ENCODE results near the gene RNF213.

DNA sequence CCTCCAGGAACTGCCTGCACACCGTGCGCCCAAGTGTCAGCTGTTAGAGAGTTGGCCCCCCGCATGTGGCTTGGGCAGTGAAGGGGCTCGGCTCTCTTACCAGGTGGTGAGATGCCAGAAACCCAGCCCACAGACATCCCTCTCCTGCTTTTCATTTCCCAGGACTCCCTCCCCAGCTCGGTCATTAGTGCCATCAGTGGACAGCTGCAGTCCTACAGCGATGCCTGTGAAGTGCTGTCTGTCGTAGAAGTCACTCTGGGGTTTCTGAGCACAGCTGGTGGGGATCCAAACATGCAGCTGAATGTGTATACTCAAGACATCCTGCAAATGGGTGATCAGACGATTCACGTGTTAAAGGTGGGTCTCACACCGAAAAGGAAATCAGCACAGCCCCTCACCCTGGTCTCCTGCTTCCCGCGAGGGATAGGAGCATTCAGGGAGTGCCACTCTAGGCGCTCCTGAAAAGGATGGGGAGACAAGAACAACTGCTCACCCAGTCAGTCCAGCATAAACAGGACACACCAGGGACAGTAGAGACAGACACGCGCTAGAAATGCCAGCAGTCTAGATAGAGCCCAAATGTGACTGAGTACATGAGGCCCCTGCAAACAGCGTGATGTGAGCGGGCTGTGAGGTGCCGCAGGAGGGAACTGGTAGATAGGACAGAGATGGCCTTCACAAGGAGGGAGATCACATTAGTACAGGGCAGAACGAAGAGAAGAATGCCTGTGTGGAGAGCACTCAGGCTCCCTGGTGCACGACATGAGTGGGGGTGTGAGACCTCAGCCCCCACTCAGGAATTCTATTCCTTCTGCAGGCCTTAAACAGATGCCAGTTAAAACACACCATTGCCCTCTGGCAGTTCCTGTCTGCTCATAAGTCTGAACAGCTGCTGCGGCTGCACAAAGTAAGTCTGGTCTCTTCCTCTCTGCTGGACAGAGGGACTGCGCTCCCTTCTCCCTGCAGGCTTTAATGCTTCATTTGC is 128.7 kb downstream of the RNF213 start:
- TF ChIP-seq, protein P1, sequence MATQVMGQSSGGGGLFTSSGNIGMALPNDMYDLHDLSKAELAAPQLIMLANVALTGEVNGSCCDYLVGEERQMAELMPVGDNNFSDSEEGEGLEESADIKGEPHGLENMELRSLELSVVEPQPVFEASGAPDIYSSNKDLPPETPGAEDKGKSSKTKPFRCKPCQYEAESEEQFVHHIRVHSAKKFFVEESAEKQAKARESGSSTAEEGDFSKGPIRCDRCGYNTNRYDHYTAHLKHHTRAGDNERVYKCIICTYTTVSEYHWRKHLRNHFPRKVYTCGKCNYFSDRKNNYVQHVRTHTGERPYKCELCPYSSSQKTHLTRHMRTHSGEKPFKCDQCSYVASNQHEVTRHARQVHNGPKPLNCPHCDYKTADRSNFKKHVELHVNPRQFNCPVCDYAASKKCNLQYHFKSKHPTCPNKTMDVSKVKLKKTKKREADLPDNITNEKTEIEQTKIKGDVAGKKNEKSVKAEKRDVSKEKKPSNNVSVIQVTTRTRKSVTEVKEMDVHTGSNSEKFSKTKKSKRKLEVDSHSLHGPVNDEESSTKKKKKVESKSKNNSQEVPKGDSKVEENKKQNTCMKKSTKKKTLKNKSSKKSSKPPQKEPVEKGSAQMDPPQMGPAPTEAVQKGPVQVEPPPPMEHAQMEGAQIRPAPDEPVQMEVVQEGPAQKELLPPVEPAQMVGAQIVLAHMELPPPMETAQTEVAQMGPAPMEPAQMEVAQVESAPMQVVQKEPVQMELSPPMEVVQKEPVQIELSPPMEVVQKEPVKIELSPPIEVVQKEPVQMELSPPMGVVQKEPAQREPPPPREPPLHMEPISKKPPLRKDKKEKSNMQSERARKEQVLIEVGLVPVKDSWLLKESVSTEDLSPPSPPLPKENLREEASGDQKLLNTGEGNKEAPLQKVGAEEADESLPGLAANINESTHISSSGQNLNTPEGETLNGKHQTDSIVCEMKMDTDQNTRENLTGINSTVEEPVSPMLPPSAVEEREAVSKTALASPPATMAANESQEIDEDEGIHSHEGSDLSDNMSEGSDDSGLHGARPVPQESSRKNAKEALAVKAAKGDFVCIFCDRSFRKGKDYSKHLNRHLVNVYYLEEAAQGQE (tag by site-specific recombination; IDR thresholded peaks at IDR 0.05), result no peak
- TF ChIP-seq, protein P2, sequence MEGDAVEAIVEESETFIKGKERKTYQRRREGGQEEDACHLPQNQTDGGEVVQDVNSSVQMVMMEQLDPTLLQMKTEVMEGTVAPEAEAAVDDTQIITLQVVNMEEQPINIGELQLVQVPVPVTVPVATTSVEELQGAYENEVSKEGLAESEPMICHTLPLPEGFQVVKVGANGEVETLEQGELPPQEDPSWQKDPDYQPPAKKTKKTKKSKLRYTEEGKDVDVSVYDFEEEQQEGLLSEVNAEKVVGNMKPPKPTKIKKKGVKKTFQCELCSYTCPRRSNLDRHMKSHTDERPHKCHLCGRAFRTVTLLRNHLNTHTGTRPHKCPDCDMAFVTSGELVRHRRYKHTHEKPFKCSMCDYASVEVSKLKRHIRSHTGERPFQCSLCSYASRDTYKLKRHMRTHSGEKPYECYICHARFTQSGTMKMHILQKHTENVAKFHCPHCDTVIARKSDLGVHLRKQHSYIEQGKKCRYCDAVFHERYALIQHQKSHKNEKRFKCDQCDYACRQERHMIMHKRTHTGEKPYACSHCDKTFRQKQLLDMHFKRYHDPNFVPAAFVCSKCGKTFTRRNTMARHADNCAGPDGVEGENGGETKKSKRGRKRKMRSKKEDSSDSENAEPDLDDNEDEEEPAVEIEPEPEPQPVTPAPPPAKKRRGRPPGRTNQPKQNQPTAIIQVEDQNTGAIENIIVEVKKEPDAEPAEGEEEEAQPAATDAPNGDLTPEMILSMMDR (tag by site-specific recombination; IDR thresholded peaks at IDR 0.05), result no peak
- TF ChIP-seq ZNF292 (tag by site-specific recombination; IDR thresholded peaks at IDR 0.05; ENCODE audit: borderline replicate concordance, low read depth) (no peak), ZNF670 (tag by site-specific recombination; IDR thresholded peaks at IDR 0.05; ENCODE audit: low read depth) (no peak), ZNF214 (tag by site-specific recombination; IDR thresholded peaks at IDR 0.05; ENCODE audit: borderline replicate concordance) (no peak), ZEB2 (tag by site-specific recombination; IDR thresholded peaks at IDR 0.05) (no peak), ZNF274 (IDR thresholded peaks at IDR 0.05; ENCODE audit: low read length) (no peak), ZNF274 (tag by site-specific recombination; IDR thresholded peaks at IDR 0.05; ENCODE audit: borderline replicate concordance) (no peak), ZNF621 (tag by site-specific recombination; IDR thresholded peaks at IDR 0.05) (no peak), ZBTB1 (tag by site-specific recombination; IDR thresholded peaks at IDR 0.05) (no peak), YY1 (tag by site-specific recombination; IDR thresholded peaks at IDR 0.05) (no peak)
- TF ChIP-seq, protein P3, sequence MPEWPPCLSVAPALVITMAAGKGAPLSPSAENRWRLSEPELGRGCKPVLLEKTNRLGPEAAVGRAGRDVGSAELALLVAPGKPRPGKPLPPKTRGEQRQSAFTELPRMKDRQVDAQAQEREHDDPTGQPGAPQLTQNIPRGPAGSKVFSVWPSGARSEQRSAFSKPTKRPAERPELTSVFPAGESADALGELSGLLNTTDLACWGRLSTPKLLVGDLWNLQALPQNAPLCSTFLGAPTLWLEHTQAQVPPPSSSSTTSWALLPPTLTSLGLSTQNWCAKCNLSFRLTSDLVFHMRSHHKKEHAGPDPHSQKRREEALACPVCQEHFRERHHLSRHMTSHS (tag by site-specific recombination; IDR thresholded peaks at IDR 0.05), result no peak
- TF ChIP-seq, protein P4, sequence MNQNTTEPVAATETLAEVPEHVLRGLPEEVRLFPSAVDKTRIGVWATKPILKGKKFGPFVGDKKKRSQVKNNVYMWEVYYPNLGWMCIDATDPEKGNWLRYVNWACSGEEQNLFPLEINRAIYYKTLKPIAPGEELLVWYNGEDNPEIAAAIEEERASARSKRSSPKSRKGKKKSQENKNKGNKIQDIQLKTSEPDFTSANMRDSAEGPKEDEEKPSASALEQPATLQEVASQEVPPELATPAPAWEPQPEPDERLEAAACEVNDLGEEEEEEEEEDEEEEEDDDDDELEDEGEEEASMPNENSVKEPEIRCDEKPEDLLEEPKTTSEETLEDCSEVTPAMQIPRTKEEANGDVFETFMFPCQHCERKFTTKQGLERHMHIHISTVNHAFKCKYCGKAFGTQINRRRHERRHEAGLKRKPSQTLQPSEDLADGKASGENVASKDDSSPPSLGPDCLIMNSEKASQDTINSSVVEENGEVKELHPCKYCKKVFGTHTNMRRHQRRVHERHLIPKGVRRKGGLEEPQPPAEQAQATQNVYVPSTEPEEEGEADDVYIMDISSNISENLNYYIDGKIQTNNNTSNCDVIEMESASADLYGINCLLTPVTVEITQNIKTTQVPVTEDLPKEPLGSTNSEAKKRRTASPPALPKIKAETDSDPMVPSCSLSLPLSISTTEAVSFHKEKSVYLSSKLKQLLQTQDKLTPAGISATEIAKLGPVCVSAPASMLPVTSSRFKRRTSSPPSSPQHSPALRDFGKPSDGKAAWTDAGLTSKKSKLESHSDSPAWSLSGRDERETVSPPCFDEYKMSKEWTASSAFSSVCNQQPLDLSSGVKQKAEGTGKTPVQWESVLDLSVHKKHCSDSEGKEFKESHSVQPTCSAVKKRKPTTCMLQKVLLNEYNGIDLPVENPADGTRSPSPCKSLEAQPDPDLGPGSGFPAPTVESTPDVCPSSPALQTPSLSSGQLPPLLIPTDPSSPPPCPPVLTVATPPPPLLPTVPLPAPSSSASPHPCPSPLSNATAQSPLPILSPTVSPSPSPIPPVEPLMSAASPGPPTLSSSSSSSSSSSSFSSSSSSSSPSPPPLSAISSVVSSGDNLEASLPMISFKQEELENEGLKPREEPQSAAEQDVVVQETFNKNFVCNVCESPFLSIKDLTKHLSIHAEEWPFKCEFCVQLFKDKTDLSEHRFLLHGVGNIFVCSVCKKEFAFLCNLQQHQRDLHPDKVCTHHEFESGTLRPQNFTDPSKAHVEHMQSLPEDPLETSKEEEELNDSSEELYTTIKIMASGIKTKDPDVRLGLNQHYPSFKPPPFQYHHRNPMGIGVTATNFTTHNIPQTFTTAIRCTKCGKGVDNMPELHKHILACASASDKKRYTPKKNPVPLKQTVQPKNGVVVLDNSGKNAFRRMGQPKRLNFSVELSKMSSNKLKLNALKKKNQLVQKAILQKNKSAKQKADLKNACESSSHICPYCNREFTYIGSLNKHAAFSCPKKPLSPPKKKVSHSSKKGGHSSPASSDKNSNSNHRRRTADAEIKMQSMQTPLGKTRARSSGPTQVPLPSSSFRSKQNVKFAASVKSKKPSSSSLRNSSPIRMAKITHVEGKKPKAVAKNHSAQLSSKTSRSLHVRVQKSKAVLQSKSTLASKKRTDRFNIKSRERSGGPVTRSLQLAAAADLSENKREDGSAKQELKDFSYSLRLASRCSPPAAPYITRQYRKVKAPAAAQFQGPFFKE (tag by site-specific recombination; IDR thresholded peaks at IDR 0.05; ENCODE audit: borderline replicate concordance), result no peak

All from HEK293 (cell line).